ENCODE results near the gene SPATA33.
"Not testable (repeated sequence)": the region's sequence is repeated elsewhere in the genome, so short reads cannot be mapped to it uniquely, and the experiment has no call there.

SPATA33 gene

DNA sequence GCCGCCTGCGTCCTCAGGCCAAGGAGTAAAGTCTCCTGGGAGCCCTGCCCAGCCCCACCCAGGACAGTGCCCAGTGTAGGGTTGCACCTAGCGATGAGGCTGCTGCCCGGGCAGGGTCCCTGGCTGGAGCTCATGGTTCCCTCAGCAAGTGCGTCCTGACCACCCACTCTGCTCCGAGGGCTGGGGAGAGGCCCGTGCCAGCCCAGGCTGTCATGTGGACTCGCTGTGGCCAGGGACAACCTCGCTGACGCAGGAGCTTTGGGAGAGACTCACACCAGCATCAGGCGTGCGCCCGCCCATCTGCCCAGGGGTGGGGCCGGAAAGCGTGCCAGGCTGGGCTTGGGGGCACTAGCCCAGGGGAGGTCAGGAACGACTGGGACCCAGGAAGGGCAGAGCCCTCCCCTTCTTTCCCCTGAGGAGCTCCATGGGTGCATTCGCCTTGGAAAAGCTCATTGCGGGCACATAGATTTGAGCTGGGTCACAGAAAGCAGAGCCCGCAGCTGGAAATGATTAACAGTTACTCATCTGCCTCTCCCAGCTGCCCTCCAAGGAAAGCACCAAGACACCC lies 24.5 kb upstream of the SPATA33 start:
- no peak for DNase-seq (ENCODE audit: low read depth)
- H3K4me3 ChIP-seq (ENCODE audit: low read depth, low read length): no peak overlapping the region
- TF ChIP-seq, protein P1, sequence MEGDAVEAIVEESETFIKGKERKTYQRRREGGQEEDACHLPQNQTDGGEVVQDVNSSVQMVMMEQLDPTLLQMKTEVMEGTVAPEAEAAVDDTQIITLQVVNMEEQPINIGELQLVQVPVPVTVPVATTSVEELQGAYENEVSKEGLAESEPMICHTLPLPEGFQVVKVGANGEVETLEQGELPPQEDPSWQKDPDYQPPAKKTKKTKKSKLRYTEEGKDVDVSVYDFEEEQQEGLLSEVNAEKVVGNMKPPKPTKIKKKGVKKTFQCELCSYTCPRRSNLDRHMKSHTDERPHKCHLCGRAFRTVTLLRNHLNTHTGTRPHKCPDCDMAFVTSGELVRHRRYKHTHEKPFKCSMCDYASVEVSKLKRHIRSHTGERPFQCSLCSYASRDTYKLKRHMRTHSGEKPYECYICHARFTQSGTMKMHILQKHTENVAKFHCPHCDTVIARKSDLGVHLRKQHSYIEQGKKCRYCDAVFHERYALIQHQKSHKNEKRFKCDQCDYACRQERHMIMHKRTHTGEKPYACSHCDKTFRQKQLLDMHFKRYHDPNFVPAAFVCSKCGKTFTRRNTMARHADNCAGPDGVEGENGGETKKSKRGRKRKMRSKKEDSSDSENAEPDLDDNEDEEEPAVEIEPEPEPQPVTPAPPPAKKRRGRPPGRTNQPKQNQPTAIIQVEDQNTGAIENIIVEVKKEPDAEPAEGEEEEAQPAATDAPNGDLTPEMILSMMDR (IDR thresholded peaks at IDR 0.05; ENCODE audit: control insufficient read depth, extremely low read depth, insufficient read depth): no peak

DNA sequence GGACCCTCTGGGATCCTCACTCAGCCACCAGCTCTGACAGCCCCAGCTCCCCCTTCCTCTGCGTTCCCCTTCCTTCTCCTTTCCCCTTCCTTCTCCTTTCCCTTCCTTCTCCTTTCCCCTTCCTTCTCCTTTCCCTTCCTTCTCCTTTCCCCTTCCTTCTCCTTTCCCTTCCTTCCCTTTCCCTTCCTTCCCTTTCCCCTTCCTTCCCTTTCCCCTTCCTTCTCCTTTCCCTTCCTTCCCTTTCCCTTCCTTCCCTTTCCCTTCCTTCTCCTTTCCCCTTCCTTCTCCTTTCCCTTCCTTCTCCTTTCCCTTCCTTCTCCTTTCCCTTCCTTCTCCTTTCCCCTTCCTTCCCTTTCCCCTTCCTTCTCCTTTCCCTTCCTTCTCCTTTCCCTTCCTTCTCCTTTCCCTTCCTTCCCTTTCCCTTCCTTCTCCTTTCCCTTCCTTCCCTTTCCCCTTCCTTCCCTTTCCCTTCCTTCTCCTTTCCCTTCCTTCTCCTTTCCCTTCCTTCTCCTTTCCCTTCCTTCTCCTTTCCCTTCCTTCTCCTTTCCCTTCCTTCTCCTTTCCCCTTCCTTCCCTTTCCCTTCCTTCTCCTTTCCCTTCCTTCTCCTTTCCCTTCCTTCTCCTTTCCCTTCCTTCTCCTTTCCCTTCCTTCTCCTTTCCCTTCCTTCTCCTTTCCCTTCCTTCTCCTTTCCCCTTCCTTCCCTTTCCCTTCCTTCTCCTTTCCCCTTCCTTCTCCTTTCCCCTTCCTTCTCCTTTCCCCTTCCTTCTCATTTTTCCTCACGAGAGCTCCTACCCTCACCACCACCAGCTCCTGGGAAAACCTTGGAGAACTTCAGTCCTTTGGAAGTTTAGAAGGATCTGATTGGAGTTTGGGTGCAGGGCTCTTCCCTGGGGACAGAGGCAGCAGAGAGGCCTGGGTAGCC lies 22.9 kb upstream of the SPATA33 start:
- not testable (repeated sequence) for H3K4me3 ChIP-seq (ENCODE audit: low read depth, low read length); DNase-seq (ENCODE audit: low read depth)

DNA sequence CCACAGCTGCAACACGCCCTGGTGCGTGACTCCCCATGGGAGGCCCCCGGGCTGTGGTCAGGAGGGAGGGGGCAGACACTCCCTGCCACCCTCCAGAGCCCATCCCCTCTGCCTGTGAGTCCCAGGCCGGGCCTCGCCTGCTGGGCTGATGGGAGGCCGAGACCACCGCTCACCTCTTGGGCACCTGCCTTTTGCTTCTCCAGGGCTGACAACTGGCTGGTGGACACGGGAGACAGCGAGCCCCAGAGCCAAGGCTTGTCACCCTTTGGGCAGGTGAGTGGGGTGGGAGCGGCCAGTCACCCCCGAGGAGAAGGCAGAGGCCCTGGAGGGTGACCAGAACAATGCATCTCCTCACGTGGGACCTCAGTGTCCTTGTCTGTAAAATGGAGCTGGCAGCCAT lies 21.0 kb upstream of the SPATA33 start:
- TF ChIP-seq, protein P1 (IDR thresholded peaks at IDR 0.05; ENCODE audit: control insufficient read depth, extremely low read depth, insufficient read depth): no peak
- no peak for DNase-seq (ENCODE audit: low read depth)
- H3K4me3 ChIP-seq (ENCODE audit: low read depth, low read length): no peak overlapping the region

DNA sequence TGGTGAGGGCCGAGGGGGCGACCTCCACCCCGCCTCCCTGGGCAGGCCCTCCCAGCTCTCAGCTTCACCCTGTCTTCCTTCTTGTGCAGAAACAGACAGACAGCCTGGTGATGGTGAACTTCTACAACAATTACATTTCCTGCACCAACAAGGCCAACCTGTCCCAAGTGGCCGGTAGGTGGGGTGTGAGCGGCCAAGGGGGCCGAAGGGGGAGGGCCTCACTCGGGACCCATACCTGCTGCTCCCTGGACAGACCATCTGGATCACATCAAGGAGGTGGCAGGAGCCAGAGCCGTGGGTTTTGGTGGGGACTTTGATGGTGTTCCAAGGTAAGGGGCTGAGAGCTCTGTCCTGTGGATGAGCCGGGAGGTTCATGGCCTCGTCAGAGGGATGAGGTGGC lies 20.3 kb upstream of the SPATA33 start:
- TF ChIP-seq, protein P1 (IDR thresholded peaks at IDR 0.05; ENCODE audit: control insufficient read depth, extremely low read depth, insufficient read depth): no peak
- DNase-seq (ENCODE audit: low read depth): no peak

DNA sequence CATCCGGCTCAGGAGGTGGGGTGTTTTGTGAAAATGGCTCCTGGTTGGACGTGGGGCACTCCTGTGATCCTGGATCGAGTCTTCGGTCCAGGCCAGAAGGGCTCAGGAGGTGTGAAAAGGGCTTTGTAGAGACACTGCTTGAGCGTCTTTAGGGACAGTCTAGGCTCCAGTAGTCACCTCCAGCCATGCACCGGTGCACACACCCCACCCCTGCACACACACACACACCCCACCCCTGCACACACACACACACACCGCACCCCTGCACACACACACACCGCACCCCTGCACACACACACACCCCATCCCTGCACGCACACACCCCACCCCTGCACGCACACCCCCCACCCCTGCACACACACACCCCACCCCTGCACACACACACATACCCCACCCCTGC lies 19.2 kb upstream of the SPATA33 start:
- TF ChIP-seq, protein P1 (IDR thresholded peaks at IDR 0.05; ENCODE audit: control insufficient read depth, extremely low read depth, insufficient read depth): no peak
- DNase-seq (ENCODE audit: low read depth): no peak
- no peak overlapping the region for H3K4me3 ChIP-seq (ENCODE audit: low read depth, low read length)

More for the DNA sequence above, 20.3 kb upstream of the SPATA33 start:
- H3K4me3 ChIP-seq (ENCODE audit: low read depth, low read length): no peak overlapping the region

DNA sequence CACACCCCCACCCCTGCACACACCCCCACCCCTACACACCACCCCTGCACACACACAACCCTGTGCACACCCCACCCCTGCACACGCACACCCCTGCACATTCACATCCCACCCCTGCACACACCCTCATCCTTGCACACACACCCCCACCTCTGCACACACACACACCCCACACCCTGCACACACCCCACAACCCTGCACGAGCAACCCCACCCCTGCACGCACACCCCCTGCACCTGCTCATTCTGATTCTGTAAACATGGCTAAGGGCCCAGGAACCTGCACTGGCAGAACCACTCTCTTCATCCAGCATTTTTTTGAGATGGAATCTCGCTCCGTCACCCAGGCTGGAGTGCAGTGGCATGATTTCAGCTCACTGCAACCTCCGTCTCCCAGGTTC lies 18.3 kb upstream of the SPATA33 start:
- no peak for DNase-seq (ENCODE audit: low read depth)
- TF ChIP-seq, protein P1 (IDR thresholded peaks at IDR 0.05; ENCODE audit: control insufficient read depth, extremely low read depth, insufficient read depth): no peak

DNA sequence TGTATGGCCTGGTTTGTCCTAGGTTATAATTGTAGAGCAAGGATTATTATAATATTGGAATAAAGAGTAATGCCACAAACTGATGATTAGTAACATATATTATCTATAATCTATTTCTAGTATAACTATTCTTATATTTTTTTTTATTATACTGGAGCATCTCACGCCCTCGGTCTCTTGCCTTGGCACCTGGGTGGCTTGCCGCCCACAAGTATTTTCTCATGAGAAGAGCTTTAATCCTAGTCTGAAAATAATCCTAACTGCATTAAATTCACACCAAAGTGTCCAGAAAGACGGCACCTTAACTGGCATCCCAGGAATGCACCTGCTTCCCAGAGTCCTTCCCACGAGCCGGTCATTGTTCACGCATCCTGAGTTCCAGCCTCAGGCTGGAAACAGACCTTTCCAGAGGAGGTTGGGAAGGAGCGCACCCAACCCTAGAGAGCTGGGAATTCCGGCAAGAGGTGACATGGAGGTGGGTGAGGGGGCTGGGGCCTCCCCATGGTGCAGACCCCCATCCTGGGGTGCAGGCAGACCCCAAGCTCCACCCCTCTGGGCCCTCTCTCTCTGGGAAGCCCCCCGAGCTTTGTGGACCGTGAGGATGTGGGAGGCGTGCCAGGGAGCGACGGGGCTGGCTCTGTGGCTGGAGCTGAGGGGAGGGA lies 16.0 kb upstream of the SPATA33 start:
- H3K4me3 ChIP-seq (ENCODE audit: low read depth, low read length): no peak overlapping the region
- TF ChIP-seq, protein P1 (IDR thresholded peaks at IDR 0.05; ENCODE audit: control insufficient read depth, extremely low read depth, insufficient read depth): no peak
- DNase-seq (ENCODE audit: low read depth): no peak

More for the DNA sequence above, 18.3 kb upstream of the SPATA33 start:
- H3K4me3 ChIP-seq (ENCODE audit: low read depth, low read length): no peak overlapping the region

All from LNCaP clone FGC (cell line).